ENCODE results near the gene SYNM.

The SYNM gene

DNA sequence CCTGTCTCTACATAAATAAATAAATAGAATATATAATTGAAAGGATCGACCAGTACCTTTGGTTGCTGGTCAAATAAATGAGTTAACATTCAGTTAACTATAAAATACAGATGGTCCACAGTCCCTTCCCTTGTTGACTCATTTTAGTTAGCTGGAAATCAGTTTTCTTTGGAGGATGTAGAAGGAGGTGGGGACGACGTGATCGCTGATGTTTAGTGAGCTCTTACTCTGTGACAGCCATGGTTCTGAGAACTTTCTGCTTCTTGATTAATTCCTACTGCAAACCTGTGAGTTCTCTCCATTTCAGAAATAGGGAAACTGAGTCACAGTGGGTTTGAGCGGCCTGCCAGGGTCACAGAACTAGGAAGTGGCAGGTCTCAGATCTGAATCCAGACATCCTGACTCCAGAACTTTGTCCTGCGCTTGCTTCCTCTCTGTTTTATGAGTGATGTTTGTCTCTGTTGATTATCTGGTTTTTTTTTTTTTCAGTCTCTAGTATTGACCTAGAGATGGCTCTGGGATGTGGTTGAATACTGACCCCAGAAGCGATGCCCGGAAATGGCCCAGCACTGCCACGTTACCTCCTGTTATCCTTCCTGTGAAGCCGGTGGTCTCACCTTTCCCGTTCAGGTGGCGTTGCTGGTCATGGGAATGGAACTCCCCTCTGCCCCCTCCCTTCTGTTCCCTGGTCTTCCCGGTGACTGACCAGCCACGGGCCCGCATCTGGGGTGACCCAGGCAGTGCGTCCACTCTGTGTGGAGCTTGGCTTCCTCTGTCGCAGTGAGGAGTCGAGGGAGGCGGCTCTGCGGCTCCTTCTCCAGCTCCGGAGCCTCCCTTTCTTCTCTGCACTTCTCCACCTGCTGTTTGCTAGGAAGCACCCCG, 18.2 kb downstream of the SYNM start:
- DNase-seq (ENCODE audit: extremely low read depth, low read depth), result no peak
- TF ChIP-seq, protein P1, sequence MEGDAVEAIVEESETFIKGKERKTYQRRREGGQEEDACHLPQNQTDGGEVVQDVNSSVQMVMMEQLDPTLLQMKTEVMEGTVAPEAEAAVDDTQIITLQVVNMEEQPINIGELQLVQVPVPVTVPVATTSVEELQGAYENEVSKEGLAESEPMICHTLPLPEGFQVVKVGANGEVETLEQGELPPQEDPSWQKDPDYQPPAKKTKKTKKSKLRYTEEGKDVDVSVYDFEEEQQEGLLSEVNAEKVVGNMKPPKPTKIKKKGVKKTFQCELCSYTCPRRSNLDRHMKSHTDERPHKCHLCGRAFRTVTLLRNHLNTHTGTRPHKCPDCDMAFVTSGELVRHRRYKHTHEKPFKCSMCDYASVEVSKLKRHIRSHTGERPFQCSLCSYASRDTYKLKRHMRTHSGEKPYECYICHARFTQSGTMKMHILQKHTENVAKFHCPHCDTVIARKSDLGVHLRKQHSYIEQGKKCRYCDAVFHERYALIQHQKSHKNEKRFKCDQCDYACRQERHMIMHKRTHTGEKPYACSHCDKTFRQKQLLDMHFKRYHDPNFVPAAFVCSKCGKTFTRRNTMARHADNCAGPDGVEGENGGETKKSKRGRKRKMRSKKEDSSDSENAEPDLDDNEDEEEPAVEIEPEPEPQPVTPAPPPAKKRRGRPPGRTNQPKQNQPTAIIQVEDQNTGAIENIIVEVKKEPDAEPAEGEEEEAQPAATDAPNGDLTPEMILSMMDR (IDR thresholded peaks at IDR 0.05; ENCODE audit: low read depth, low read length), result no peak; the same call in 1 of the 2 replicates

DNA sequence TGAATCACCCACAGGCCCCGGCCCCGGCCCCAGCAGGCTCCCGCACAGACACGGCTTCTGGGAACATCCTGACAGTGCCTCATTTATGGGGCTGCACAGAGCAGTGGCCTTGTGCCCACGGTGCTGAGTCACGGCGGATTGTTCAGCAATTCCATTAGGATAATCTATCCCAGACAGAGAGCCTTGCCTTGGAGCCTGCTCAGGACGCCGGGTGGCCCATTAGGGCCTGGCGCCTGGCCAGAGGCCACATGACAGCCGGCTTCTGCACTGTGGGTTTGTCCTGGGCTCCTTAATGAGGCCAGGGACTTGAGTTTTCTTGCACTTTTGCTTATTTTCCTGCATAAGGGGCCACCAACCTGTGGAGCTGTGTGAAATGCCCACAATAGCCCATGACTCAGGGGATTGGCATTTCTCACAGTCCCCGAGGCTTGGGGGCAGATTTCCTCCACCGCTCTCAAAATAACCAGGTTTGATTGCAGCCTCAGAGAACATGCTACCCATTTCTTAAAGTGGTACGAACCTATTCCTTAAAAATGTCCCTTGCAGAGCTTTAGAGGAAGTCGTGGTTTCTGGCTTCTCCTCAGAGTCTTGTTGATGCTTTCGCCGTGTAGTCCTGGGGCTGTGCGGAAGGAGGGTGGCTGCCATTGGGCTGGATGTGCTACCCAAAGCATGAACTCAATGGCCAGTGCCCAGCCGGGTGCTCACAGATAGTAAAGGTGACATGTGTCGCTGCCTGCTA, 19.0 kb downstream of the SYNM start:
- TF ChIP-seq, protein P1 (IDR thresholded peaks at IDR 0.05; ENCODE audit: low read depth, low read length), result no peak
- DNase-seq (ENCODE audit: extremely low read depth, low read depth), result peak; percentile 83

DNA sequence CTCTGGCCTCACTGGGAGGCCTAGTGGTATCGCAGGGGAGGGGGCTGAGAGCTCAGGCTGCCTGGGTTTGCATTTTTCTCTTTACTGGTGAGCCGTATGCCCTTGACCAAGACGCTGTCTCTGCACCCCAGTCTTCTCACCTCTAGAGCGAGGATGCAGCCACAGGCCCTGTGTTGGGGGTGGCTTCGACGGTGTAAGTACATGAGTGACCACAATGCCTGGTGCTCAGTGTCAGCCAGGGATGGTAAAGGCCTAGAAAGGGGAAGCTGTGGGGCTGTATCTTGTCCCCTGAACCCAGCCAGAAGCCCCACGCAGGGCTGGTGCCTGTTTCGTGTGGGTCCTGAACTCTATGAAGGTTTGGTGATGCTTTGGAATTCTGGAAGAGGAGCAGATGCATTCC, 19.8 kb downstream of the SYNM start:
- TF ChIP-seq, protein P1 (IDR thresholded peaks at IDR 0.05; ENCODE audit: low read depth, low read length), result no peak
- DNase-seq (ENCODE audit: extremely low read depth, low read depth), result no peak

DNA sequence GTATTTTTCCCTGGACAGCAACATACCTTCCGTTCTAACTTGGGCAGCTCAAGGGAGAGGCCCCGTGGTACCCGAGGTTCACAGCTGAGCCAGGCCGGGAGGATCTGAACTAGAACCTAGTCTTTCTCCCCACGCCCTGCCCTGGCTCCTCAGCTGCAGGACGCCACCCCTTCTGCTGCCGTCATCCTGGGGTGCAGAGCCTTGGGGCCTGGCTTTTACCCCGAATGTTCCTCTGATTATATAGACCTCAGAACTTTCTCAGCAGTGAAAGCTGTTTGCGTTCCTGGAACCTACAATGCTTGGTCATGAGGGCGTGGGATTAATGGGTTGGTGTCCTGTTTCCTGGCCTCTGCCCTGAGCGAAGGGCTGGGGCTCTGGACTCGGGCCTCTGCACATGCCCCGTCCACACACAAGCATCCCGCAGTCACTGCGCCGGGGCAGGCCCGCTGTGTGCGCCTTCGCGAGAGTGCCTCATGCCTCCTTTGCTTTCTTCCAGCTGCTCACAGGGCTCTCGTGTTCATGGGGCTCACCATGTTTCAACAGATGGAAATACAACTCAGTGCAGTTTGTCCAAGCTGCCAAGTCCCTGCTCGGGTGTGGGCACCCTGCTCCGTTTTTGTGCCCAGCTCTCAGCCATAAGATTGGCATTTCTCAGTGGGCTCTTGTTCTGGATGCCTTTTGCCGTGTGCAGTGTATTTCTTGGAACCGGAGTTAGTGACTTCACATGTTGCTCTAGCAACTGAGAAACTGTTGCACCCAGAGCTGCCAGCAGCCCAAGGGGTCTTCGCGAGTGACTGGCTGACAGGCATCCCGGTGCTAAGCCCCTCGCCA, 20.4 kb downstream of the SYNM start:
- DNase-seq (ENCODE audit: extremely low read depth, low read depth), result no peak
- TF ChIP-seq, protein P1 (IDR thresholded peaks at IDR 0.05; ENCODE audit: low read depth, low read length), result no peak

DNA sequence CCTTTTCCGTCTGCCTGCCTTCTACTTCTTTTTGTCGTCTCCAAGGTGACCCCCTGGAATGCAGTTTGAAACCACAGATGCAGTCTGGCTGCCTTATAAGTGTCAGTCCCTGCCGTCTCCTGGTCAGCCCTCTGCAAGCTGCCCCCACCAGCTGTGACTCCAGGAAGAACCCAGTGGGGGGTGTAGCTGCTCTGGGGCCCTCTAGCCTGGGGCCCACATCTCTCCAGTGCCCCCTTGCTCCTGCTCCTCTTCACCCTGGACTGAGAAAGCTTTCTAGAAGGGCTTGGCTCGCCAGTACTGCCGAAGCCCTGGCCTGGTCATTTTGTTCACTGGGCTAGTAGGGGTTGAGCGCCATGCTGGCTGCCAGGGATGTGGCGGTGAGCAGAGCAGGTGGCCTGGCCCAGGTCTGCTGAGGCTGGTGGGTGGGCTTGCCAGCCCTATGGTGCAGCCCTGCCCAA, 21.3 kb downstream of the SYNM start:
- DNase-seq (ENCODE audit: extremely low read depth, low read depth), result no peak
- TF ChIP-seq, protein P1 (IDR thresholded peaks at IDR 0.05; ENCODE audit: low read depth, low read length), result no peak

DNA sequence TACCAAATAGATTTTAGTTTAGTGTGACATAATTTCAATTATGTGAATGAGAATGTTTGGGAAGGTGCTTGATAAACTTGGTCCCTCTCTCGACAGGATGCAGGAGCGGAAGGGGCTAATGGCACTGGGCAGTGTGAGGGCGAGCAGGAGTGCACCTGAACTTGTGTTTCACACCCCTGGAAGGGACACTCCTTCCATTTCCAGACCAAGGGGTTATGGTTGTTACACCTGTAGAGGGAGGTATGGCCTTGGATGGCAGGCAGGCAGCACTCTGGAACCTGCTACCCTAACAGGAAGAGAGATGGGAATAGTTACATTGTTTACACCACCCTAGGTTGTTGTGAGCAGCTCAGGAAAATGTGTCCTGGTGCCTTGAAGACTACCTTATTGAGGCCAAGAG, 22.1 kb downstream of the SYNM start:
- no peak for DNase-seq (ENCODE audit: extremely low read depth, low read depth)
- TF ChIP-seq, protein P1 (IDR thresholded peaks at IDR 0.05; ENCODE audit: low read depth, low read length), result no peak

All from AG09319 (cell line).